Endothelial cell of umbilical vein (primary cell): Measurements from ENCODE around the gene CTDP1.

Experiments used
- CTCF ChIP-seq, 2 donors: IDR thresholded peaks; 1 replicate in 1 of 2; 2 replicates in 1 of 2; pipeline ENCODE4 v1.5.1; 2011; ENCODE audit warnings: low read length in 2 of 2, mild to moderate bottlenecking in 2 of 2, moderate library complexity in 2 of 2, control low read depth in 1 of 2, inconsistent platforms in 1 of 2, low read depth in 1 of 2; ENCODE audit not compliant: insufficient read depth in 1 of 2; ENCODE audit errors: extremely low read depth in 1 of 2
- EZH2 ChIP-seq: IDR thresholded peaks from 2 replicates; pipeline ENCODE4 v1.6.1; 2012; ENCODE audit warnings: borderline replicate concordance, low read depth, mild to moderate bottlenecking, moderate library complexity, low read length, inconsistent platforms; ENCODE audit not compliant: severe bottlenecking
- GATA2 ChIP-seq: IDR thresholded peaks from 2 replicates; pipeline ENCODE4 v1.7.0; 2011; ENCODE audit warnings: low read depth, mild to moderate bottlenecking, moderate library complexity, mixed read lengths, low read length; ENCODE audit not compliant: insufficient read length, insufficient read depth
- MAX ChIP-seq: IDR thresholded peaks from 2 replicates; pipeline ENCODE4 v1.6.1; 2011; ENCODE audit not compliant: insufficient read depth, insufficient read length
- POLR2A ChIP-seq: IDR thresholded peaks from 2 replicates; pipeline ENCODE4 v1.6.1; 2012; ENCODE audit warnings: low read depth, mild to moderate bottlenecking, control low read depth, low read length
- POLR2AphosphoS5 ChIP-seq: IDR thresholded peaks from 2 replicates; pipeline ENCODE4 v1.6.1; 2012; ENCODE audit warnings: low read depth, mild to moderate bottlenecking, control low read depth, low read length, moderate library complexity; ENCODE audit not compliant: insufficient read depth

- TF ChIP-seq MAX (no peak), CTCF (IDR thresholded peaks at IDR 0.05; ENCODE audit: extremely low read depth in 1 of 2, insufficient read depth in 1 of 2, low read depth in 1 of 2, low read length in 2 of 2) (no peak), POLR2A (no peak), POLR2AphosphoS5 (no peak), EZH2 (no peak), GATA2 (no peak)
These were observed 93.5 kb downstream of the CTDP1 start for GRCh38 chr18:79772865-79773696.
